DMS53 (cell line): ENCODE results near the gene OIP5.
A peak's percentile ranks its signal among the peaks of the same experiment; 100 is the strongest.
"Not testable (repeated sequence)": the region's sequence is repeated elsewhere in the genome, so short reads cannot be mapped to it uniquely, and the experiment has no call there.

Experiments used
- DNase-seq: peaks from one replicate; lab custom pipeline; 2025; lab: John Stamatoyannopoulos, UW

The OIP5 gene

GRCh38 chr15:41332194-41333025 lies at the start of gene OIP5, which contains the start of gene NUSAP1:
TSS of gene OIP5 (minus strand) at chr15:41332591. CDS start at chr15:41332561, 30 bp downstream.
TSS of gene NUSAP1 (plus strand) at chr15:41332881. CDS start at chr15:41332958, 77 bp downstream.
- peak; percentile 99 for DNase-seq

GRCh38 chr15:41377978-41378377 lies 45.6 kb upstream of the OIP5 start:
- DNase-seq: peak; percentile 4

- no peak for DNase-seq
Observed at GRCh38 chr15:41367418-41367817, 35.0 kb upstream of the OIP5 start.

- no peak for DNase-seq
Observed at GRCh38 chr15:41354371-41354770, 22.0 kb upstream of the OIP5 start.

GRCh38 chr15:41350057-41350717 lies 17.8 kb upstream of the OIP5 start:
- no peak for DNase-seq

GRCh38 chr15:41347236-41347635 lies 14.8 kb upstream of the OIP5 start:
- DNase-seq: no peak

GRCh38 chr15:41341519-41341918 lies 9.1 kb upstream of the OIP5 start:
- no peak for DNase-seq

- DNase-seq: no peak
Observed at GRCh38 chr15:41340189-41340695, 7.9 kb upstream of the OIP5 start.

- DNase-seq: no peak
Observed at GRCh38 chr15:41337631-41338522, 5.5 kb upstream of the OIP5 start.

- no peak for DNase-seq
Observed at GRCh38 chr15:41337047-41337446, 4.7 kb upstream of the OIP5 start.

- no peak for DNase-seq
Observed at GRCh38 chr15:41336549-41336948, 4.2 kb upstream of the OIP5 start.

- DNase-seq: no peak
Observed at GRCh38 chr15:41334293-41335120, 2.1 kb upstream of the OIP5 start.

- peak; percentile 82 for DNase-seq
Observed at GRCh38 chr15:41333026-41333562, 703 bp upstream of the OIP5 start.

- DNase-seq: no peak
Observed at GRCh38 chr15:41331833-41332193, 578 bp downstream of the OIP5 start.

GRCh38 chr15:41331281-41331680 lies 1.1 kb downstream of the OIP5 start:
- DNase-seq: peak; percentile 2

- no peak for DNase-seq
Observed at GRCh38 chr15:41323611-41324010, 8.8 kb downstream of the OIP5 start.

- not testable (repeated sequence) for DNase-seq
Observed at GRCh38 chr15:41320805-41321330, 11.5 kb downstream of the OIP5 start.

GRCh38 chr15:41309226-41309905 lies 23.0 kb downstream of the OIP5 start:
- DNase-seq: no peak

GRCh38 chr15:41307679-41308078 lies 24.7 kb downstream of the OIP5 start:
- DNase-seq: no peak

GRCh38 chr15:41304149-41304770 lies 28.1 kb downstream of the OIP5 start:
- no peak for DNase-seq
